Ishikawa (cell line): ENCODE measurements around the gene CDH13.

Experiments used
- CEBPB ChIP-seq: IDR thresholded peaks from 2 replicates; pipeline ENCODE4 v1.6.1; 2012
- CREB1 ChIP-seq: IDR thresholded peaks from 2 replicates; pipeline ENCODE4 v1.6.1; 2012; ENCODE audit warnings: low read depth
- EGR1 ChIP-seq: IDR thresholded peaks from 2 replicates; pipeline ENCODE4 v1.6.1; 2012
- EP300 ChIP-seq: IDR thresholded peaks from 2 replicates; pipeline ENCODE4 v1.6.1; 2012; ENCODE audit warnings: borderline replicate concordance
- FOXM1 ChIP-seq: IDR thresholded peaks from 2 replicates; pipeline ENCODE4 v1.6.1; 2012; ENCODE audit warnings: low read depth, borderline replicate concordance
- MAX ChIP-seq: IDR thresholded peaks from 2 replicates; pipeline ENCODE4 v1.6.1; 2012
- NFIC ChIP-seq: IDR thresholded peaks from 2 replicates; pipeline ENCODE4 v1.6.1; 2012
- RAD21 ChIP-seq: IDR thresholded peaks from 2 replicates; pipeline ENCODE4 v1.6.1; 2012; ENCODE audit warnings: low read depth
- REST ChIP-seq: IDR thresholded peaks from 2 replicates; pipeline ENCODE4 v1.6.1; 2012; ENCODE audit warnings: low read depth, mild to moderate bottlenecking
- TAF1 ChIP-seq: IDR thresholded peaks from 2 replicates; pipeline ENCODE4 v1.6.1; 2012; ENCODE audit warnings: low read depth, mild to moderate bottlenecking
- TCF12 ChIP-seq: IDR thresholded peaks from 2 replicates; pipeline ENCODE4 v1.6.1; 2012; ENCODE audit warnings: low read depth
- TEAD4 ChIP-seq: IDR thresholded peaks from 2 replicates; pipeline ENCODE4 v1.6.1; 2012
- YY1 ChIP-seq: IDR thresholded peaks from 2 replicates; pipeline ENCODE4 v1.6.1; 2012; ENCODE audit warnings: low read depth
- ZBTB7A ChIP-seq: IDR thresholded peaks from 2 replicates; pipeline ENCODE4 v1.6.1; 2012; ENCODE audit warnings: low read depth
- TF ChIP-seq, protein P1 (sequence below): IDR thresholded peaks from 2 replicates; pipeline ENCODE4 v1.6.1; 2012

Gene CDH13

GRCh38 chr16:83473926-83474650 is 847.3 kb downstream of the CDH13 start:
- no peak for TF ChIP-seq REST
- TF ChIP-seq CEBPB = no peak
- TF ChIP-seq RAD21 = no peak
- TF ChIP-seq EP300 = no peak

DNA sequence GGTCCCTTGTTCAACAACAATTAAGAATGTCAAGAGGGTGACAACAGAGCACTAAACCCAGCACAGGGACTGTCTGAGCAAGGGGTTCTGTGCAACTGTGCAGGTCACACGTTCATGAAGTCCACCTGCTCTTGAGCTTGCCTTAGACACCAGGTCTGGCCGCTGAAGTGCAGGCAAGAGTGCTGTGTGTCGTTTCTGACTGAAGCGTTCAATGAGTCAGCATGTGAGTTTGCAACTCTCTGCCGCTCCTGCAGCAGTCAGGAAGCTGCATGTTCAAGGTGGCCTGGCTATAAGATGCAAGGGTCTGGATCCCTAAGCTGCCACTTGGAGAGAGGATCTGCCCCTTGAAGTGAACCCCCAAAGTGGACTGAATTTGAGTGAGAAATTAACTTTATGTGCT is 848.3 kb downstream of the CDH13 start:
- TF ChIP-seq EP300 (no peak), TCF12 (no peak), REST (no peak), RAD21 (no peak), EGR1 (no peak), MAX (no peak), ZBTB7A (no peak), TAF1 (no peak), TEAD4 (no peak), YY1 (no peak), FOXM1 (no peak), CREB1 (no peak), NFIC (no peak)
- TF ChIP-seq, protein P1, sequence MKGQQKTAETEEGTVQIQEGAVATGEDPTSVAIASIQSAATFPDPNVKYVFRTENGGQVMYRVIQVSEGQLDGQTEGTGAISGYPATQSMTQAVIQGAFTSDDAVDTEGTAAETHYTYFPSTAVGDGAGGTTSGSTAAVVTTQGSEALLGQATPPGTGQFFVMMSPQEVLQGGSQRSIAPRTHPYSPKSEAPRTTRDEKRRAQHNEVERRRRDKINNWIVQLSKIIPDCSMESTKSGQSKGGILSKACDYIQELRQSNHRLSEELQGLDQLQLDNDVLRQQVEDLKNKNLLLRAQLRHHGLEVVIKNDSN = no peak

GRCh38 chr16:83481589-83481988 is 854.8 kb downstream of the CDH13 start:
- TF ChIP-seq, protein P1 = no peak
- no peak for TF ChIP-seq CEBPB
- no peak for TF ChIP-seq FOXM1
- TF ChIP-seq TAF1 = no peak
- no peak for TF ChIP-seq MAX
- no peak for TF ChIP-seq EGR1
- TF ChIP-seq YY1 = no peak
- TF ChIP-seq NFIC = no peak
- TF ChIP-seq TCF12 = no peak
- TF ChIP-seq ZBTB7A = no peak
- no peak for TF ChIP-seq REST

DNA sequence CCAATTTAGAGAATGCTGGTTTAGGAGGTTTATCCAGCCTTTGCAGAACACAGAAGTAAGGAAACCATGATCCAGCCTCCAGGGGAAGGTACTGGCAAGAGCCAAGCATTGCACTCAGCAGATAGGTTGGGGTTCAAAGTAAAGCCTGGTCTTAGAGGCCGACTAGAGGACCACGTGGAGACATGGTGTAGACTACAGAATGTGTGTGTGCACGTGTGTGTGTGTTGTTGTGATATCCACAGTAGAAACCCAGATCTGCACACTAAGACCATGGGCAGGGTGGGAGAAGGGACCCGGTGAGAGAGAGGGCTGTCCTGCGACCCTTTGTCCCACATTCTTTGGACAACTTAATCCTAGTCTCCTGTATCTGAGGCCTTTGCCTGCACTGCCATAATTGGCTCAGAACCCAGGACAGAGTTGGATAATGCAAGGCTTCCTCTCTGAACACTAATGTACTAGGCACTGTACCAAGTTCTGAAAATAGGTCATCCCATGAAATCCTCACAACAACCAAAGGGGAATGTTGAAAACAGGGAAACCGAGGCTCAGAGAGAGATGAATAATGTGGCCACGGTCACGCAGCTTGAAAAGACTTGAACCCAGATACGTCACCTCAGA is 855.9 kb downstream of the CDH13 start:
- TF ChIP-seq NFIC (no peak), TCF12 (no peak), EP300 (no peak), TEAD4 (no peak), YY1 (no peak), FOXM1 (no peak), EGR1 (no peak), CEBPB (no peak), CREB1 (no peak), ZBTB7A (no peak), REST (no peak)
